HepG2 (cell line): ENCODE data around the gene MCC.

Source experiments
- BHLHE40 ChIP-seq: IDR thresholded peaks from 2 replicates; pipeline ENCODE4 v1.6.1; 2011; ENCODE audit warnings: low read length, improper control_type of control experiment
- BORCS8-MEF2B ChIP-seq: sonication (generic); formaldehyde crosslinking; IDR thresholded peaks from 2 replicates; pipeline ENCODE4 v1.8.0; 2022; ENCODE audit warnings: mild to moderate bottlenecking, missing genetic modification reagents
- FOSL1 ChIP-seq: sonication (generic); formaldehyde crosslinking; IDR thresholded peaks from 2 replicates; pipeline ENCODE4 v1.9.0; 2021; ENCODE audit warnings: missing genetic modification reagents, borderline replicate concordance
- HMG20B ChIP-seq: conservative IDR thresholded peaks from 2 replicates; pipeline ENCODE4 v1.6.1; 2016; ENCODE audit warnings: missing genetic modification reagents, missing compliant biosample characterization
- MEIS2 ChIP-seq: sonication (generic); formaldehyde crosslinking; IDR thresholded peaks from 2 replicates; pipeline ENCODE4 v1.9.0; 2021; ENCODE audit warnings: mild to moderate bottlenecking, missing genetic modification reagents
- RAD21 ChIP-seq: fragments of 450-650 bp; formaldehyde crosslinking; IDR thresholded peaks from 2 replicates; pipeline ENCODE4 v1.5.0; 2020; ENCODE audit warnings: mild to moderate bottlenecking
- TF ChIP-seq, protein P1 (sequence below), 2 experiments: sonication (generic) in 1 of 2; formaldehyde crosslinking in 1 of 2; IDR thresholded peaks; 2 replicates each; pipeline versions ENCODE4 v1.4.0 to v1.6.1; 2018 to 2020; ENCODE audit warnings: missing genetic modification reagents in 2 of 2, borderline replicate concordance in 1 of 2, low read depth in 1 of 2, mild to moderate bottlenecking in 1 of 2, missing biosample characterization in 1 of 2
- TF ChIP-seq, protein P2 (sequence below): sonication (generic); formaldehyde crosslinking; IDR thresholded peaks from 2 replicates; pipeline ENCODE4 v1.4.0; 2020; ENCODE audit warnings: missing genetic modification reagents

DNA sequence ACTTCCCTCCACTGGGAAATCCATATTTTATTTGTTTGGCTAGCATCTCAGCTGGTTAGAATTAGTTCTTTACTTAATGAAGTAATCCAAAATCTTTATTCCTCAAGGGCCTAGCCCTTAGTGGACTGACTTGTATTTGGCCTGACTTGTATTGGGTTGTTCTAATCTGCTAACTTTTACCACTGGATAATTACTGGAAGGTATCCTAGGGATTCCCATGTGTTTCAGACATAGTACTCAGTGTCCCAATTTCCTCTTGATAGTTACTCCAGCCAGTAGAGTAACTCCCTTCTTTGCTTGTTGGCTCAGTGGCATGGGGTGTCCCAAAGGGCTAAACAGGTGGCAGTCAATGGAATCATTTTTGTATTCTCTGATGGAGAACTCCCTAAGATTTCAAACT lies 355.7 kb downstream of the MCC start:
- TF ChIP-seq MEIS2 (CRISPR knock-in tag), result no peak
- TF ChIP-seq, protein P1, sequence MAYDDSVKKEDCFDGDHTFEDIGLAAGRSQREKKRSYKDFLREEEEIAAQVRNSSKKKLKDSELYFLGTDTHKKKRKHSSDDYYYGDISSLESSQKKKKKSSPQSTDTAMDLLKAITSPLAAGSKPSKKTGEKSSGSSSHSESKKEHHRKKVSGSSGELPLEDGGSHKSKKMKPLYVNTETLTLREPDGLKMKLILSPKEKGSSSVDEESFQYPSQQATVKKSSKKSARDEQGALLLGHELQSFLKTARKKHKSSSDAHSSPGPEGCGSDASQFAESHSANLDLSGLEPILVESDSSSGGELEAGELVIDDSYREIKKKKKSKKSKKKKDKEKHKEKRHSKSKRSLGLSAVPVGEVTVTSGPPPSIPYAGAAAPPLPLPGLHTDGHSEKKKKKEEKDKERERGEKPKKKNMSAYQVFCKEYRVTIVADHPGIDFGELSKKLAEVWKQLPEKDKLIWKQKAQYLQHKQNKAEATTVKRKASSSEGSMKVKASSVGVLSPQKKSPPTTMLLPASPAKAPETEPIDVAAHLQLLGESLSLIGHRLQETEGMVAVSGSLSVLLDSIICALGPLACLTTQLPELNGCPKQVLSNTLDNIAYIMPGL (CRISPR knock-in tag; IDR thresholded peaks at IDR 0.05; ENCODE audit: borderline replicate concordance in 1 of 2, low read depth in 1 of 2), result no peak
- no peak for TF ChIP-seq HMG20B (CRISPR knock-in tag)
- TF ChIP-seq, protein P2, sequence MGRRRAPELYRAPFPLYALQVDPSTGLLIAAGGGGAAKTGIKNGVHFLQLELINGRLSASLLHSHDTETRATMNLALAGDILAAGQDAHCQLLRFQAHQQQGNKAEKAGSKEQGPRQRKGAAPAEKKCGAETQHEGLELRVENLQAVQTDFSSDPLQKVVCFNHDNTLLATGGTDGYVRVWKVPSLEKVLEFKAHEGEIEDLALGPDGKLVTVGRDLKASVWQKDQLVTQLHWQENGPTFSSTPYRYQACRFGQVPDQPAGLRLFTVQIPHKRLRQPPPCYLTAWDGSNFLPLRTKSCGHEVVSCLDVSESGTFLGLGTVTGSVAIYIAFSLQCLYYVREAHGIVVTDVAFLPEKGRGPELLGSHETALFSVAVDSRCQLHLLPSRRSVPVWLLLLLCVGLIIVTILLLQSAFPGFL (CRISPR knock-in tag), result no peak
- TF ChIP-seq RAD21 (CRISPR knock-in tag), result no peak
- no peak for TF ChIP-seq FOSL1
- TF ChIP-seq BHLHE40, result no peak
- no peak for TF ChIP-seq BORCS8-MEF2B (CRISPR knock-in tag)
